MM.1S (cell line): Measurements from ENCODE around the gene SUGT1.

Experiments
- DNase-seq: peaks from one replicate; pipeline ENCODE4 v3.0.0-alpha.2; 2015
- H2AFZ ChIP-seq: fragments of 300-600 bp; sonication (generic); 2 replicates; pipeline ENCODE4 v1.6.0; 2016; ENCODE audit warnings: antibody characterized with exemption, low read length
- H3F3A ChIP-seq: fragments of 300-600 bp; sonication (generic); 2 replicates; pipeline ENCODE4 v1.6.1; 2016; ENCODE audit warnings: mild to moderate bottlenecking, antibody characterized with exemption, low read length, moderate library complexity, mixed read lengths; ENCODE audit not compliant: insufficient read depth
- H3K27ac ChIP-seq: fragments of 300-600 bp; sonication (generic); 2 replicates; pipeline ENCODE4 v1.5.1; 2016; ENCODE audit warnings: mild to moderate bottlenecking, low read length
- H3K27me3 ChIP-seq: fragments of 300-600 bp; sonication (generic); replicated peaks from 2 replicates; pipeline ENCODE4 v1.6.0; 2016; ENCODE audit warnings: low read length; ENCODE audit not compliant: insufficient read depth
- H3K36me3 ChIP-seq: fragments of 300-600 bp; sonication (generic); replicated peaks from 2 replicates; pipeline ENCODE4 v1.6.1; 2016; ENCODE audit warnings: mild to moderate bottlenecking, low read length, mixed read lengths; ENCODE audit not compliant: insufficient read depth
- H3K4me1 ChIP-seq: fragments of 300-600 bp; sonication (generic); 2 replicates; pipeline ENCODE4 v1.6.1; 2016; ENCODE audit warnings: low read length, mixed read lengths
- H3K4me2 ChIP-seq: fragments of 300-600 bp; sonication (generic); 2 replicates; pipeline ENCODE4 v1.6.0; 2016; ENCODE audit warnings: low read depth, low read length
- H3K4me3 ChIP-seq: fragments of 300-600 bp; sonication (generic); 2 replicates; pipeline ENCODE4 v1.5.1; 2016; ENCODE audit warnings: low read length, mixed read lengths
- H3K79me2 ChIP-seq: fragments of 300-600 bp; sonication (generic); 2 replicates; pipeline ENCODE4 v1.6.1; 2016; ENCODE audit warnings: mixed run types, low read length, mixed read lengths
- H3K9ac ChIP-seq: fragments of 300-600 bp; sonication (generic); 2 replicates; pipeline ENCODE4 v1.6.1; 2016; ENCODE audit warnings: low read length, mixed read lengths
- H3K9me2 ChIP-seq: fragments of 300-600 bp; sonication (generic); replicated peaks from 2 replicates; pipeline ENCODE4 v1.6.1; 2016; ENCODE audit warnings: mild to moderate bottlenecking, low read length, mixed read lengths; ENCODE audit not compliant: insufficient read depth
- H3K9me3 ChIP-seq: fragments of 300-600 bp; sonication (generic); replicated peaks from 2 replicates; pipeline ENCODE4 v1.6.1; 2016; ENCODE audit warnings: mild to moderate bottlenecking, low read length, mixed read lengths; ENCODE audit not compliant: insufficient read depth
- H4K20me1 ChIP-seq: fragments of 300-600 bp; sonication (generic); 2 replicates; pipeline ENCODE4 v1.6.1; 2016; ENCODE audit warnings: mild to moderate bottlenecking, low read length, moderate library complexity, mixed read lengths; ENCODE audit not compliant: insufficient read depth
- CTCF ChIP-seq: fragments of 300-600 bp; sonication (generic); IDR thresholded peaks from 2 replicates; pipeline ENCODE4 v1.5.1; 2016; ENCODE audit warnings: antibody characterized with exemption, low read length, mixed read lengths
- EZH2 ChIP-seq: fragments of 300-600 bp; sonication (generic); optimal IDR thresholded peaks from 2 replicates; pipeline ENCODE3; 2017; ENCODE audit warnings: low read depth, mild to moderate bottlenecking, antibody characterized with exemption, low read length, mixed read lengths
- EZH2phosphoT487 ChIP-seq: fragments of 300-600 bp; sonication (generic); IDR thresholded peaks from 2 replicates; pipeline ENCODE4 v1.6.1; 2018; ENCODE audit warnings: antibody characterized with exemption, low read length

SUGT1 gene

GRCh38 chr13:52701728-52702465 lies 49.3 kb downstream of the SUGT1 start:
- H3K4me2 ChIP-seq: no peak overlapping the region
- no peak overlapping the region for H3K27ac ChIP-seq

DNA sequence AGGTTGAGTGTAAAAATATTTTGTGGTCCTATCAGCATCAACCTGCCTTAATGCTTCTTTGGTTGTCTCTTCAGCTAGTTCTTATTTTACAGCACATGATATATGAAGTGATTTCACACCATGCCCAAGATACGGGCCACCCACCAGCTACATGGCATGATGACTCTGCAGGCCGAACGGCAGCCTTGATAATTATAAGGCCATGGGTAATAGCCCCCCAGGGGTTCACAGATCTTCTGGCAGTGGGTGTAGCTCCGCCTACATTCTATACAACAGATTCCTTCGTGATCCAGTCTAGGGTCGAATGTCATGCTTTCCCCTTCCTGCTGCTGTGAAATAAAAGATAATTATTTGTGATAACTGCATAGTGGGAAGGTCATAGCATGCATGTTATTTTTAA lies 50.8 kb downstream of the SUGT1 start:
- no peak overlapping the region for H3K4me3 ChIP-seq
- no peaks in the 10 kb centered on the region for H3F3A ChIP-seq
- H3K79me2 ChIP-seq: no peaks in the 10 kb centered on the region
- H4K20me1 ChIP-seq: no peaks in the 10 kb centered on the region
- no peaks in the 10 kb centered on the region for H3K36me3 ChIP-seq
- no peaks in the 10 kb centered on the region for H3K4me1 ChIP-seq
- H3K27ac ChIP-seq: no peak overlapping the region
- H3K27me3 ChIP-seq: no peaks in the 10 kb centered on the region
- DNase-seq: no peak
- no peak for TF ChIP-seq CTCF
- no peak for TF ChIP-seq EZH2
- no peak for TF ChIP-seq EZH2phosphoT487
- no peaks in the 10 kb centered on the region for H3K9me2 ChIP-seq
- H2AFZ ChIP-seq: no peak overlapping the region
- no peak overlapping the region for H3K9ac ChIP-seq
- H3K4me2 ChIP-seq: no peak overlapping the region
- H3K9me3 ChIP-seq: no peaks in the 10 kb centered on the region

More at GRCh38 chr13:52701728-52702465, 49.3 kb downstream of the SUGT1 start:
- no peak overlapping the region for H3K9ac ChIP-seq
- H3K36me3 ChIP-seq: no peaks in the 10 kb centered on the region
- no peaks in the 10 kb centered on the region for H3K79me2 ChIP-seq
- no peaks in the 10 kb centered on the region for H3K27me3 ChIP-seq
- DNase-seq: no peak
- H3K9me3 ChIP-seq: no peaks in the 10 kb centered on the region
- TF ChIP-seq EZH2phosphoT487: no peak
- TF ChIP-seq CTCF: no peak
- TF ChIP-seq EZH2: no peak
- H2AFZ ChIP-seq: no peak overlapping the region
- no peaks in the 10 kb centered on the region for H3K4me1 ChIP-seq
- no peaks in the 10 kb centered on the region for H3F3A ChIP-seq
- H3K4me3 ChIP-seq: no peak overlapping the region
- H4K20me1 ChIP-seq: no peaks in the 10 kb centered on the region
- H3K9me2 ChIP-seq: no peaks in the 10 kb centered on the region

GRCh38 chr13:52706081-52706480 lies 53.4 kb downstream of the SUGT1 start:
- H3K36me3 ChIP-seq: no peaks in the 10 kb centered on the region
- no peaks in the 10 kb centered on the region for H3K4me1 ChIP-seq
- H2AFZ ChIP-seq: no peak overlapping the region
- no peaks in the 10 kb centered on the region for H3K9me3 ChIP-seq
- no peaks in the 10 kb centered on the region for H3F3A ChIP-seq
- H3K9me2 ChIP-seq: no peaks in the 10 kb centered on the region
- H3K4me3 ChIP-seq: no peak overlapping the region
- H3K9ac ChIP-seq: no peak overlapping the region
- H3K4me2 ChIP-seq: no peak overlapping the region
- H3K27ac ChIP-seq: no peak overlapping the region
- TF ChIP-seq EZH2 (no peak), EZH2phosphoT487 (no peak), CTCF (no peak)
- no peaks in the 10 kb centered on the region for H3K79me2 ChIP-seq
- DNase-seq: no peak
- no peaks in the 10 kb centered on the region for H4K20me1 ChIP-seq
- H3K27me3 ChIP-seq: no peaks in the 10 kb centered on the region
